LNCAP (cell line): ENCODE data around the gene BEAN1.

ENCODE experiments used
- CTCF ChIP-seq: fragments of 450-650 bp; IDR thresholded peaks from 2 replicates; pipeline ENCODE4 v1.5.1; 2017; ENCODE audit warnings: mild to moderate bottlenecking

BEAN1 gene

GRCh38 chr16:66486773-66487579, 59.9 kb downstream of the BEAN1 start:
- no peak for TF ChIP-seq CTCF

- TF ChIP-seq CTCF = no peak
Measured at GRCh38 chr16:66487580-66488275, 60.6 kb downstream of the BEAN1 start.

- TF ChIP-seq CTCF = no peak
Measured at GRCh38 chr16:66488505-66488904, 61.4 kb downstream of the BEAN1 start.

GRCh38 chr16:66489385-66489784, 62.3 kb downstream of the BEAN1 start:
- no peak for TF ChIP-seq CTCF

- no peak for TF ChIP-seq CTCF
Measured at GRCh38 chr16:66489818-66490217, 62.7 kb downstream of the BEAN1 start.

- TF ChIP-seq CTCF = no peak
Measured at GRCh38 chr16:66490774-66491715, 64.0 kb downstream of the BEAN1 start.

GRCh38 chr16:66491716-66492064, 64.6 kb downstream of the BEAN1 start:
- TF ChIP-seq CTCF = no peak
